ENCODE data around the gene NPHS2. TPM values are rescaled to one million over a fixed set of nuclear protein-coding genes. Genes with fewer than 3 reads are reported as not detected.
A peak's percentile ranks its signal among the peaks of the same experiment; 100 is the strongest.
"Not testable (repeated sequence)": the region's sequence is repeated elsewhere in the genome, so short reads cannot be mapped to it uniquely, and the experiment has no call there.

Gene NPHS2
- total RNA-seq, 1 experiment from 2014 or later, result not detected

DNA sequence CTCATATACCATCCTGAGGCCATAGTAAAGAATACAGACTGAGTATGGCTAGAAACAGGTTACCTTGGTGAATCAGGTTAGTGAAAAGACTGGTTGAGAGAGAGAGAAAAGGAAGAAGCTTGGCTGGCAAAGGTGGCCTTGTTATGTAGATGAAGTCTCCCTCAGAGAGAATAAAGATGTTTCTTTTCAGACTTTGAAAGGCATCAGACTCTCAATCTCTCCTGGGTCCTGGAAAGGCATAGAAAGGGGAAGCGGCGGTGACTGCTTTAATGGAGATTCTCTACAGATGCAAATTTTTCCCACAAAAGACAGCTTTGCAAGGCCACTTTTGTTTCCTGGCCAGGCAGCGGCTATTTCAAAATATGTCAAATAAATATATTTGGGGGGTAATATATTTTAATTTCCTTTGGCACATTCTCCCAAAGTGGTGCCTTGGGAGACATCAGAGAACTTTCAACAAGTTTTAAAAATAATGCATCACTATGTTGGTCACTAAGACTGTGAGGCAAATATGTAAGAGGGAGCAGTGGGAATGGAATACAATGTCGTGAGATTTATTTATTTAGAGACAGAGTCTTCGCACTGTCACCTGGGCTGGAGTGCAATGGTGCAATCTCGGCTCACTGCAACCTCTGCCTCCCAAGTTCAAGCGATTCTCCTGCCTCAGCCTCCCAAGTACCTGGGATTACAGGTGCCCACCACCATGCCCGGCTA lies 46.1 kb downstream of the NPHS2 start:
- ChIA-PET CTCF (interaction anchor here (0.6 to 1.3 kb wide), 4 partner anchors 56 to 285 kb away, joined by 3 to 6 read pairs (median 4); no protein-coding TSS in a partner anchor), POLR2A (interaction anchor here (0.6 kb wide), 1 partner anchor 55 kb away, joined by 4 read pairs; no protein-coding TSS in a partner anchor)
- Mint-ChIP-seq H3K9me3 (peaks cover 21% of the 10 kb centered on the region), H3K4me1 (peaks cover 48% of the 10 kb centered on the region), H3K4me3 (0 out of 2 replicates have a peak overlapping the region, but pooled peaks have one; percentile 27), H3K36me3 (peaks cover 14% of the 10 kb centered on the region), H3K27ac (peak overlapping the region; percentile 75), H3K27me3 (ENCODE audit: low read depth) (peaks cover 8% of the 10 kb centered on the region)
- TF ChIP-seq, protein P1, sequence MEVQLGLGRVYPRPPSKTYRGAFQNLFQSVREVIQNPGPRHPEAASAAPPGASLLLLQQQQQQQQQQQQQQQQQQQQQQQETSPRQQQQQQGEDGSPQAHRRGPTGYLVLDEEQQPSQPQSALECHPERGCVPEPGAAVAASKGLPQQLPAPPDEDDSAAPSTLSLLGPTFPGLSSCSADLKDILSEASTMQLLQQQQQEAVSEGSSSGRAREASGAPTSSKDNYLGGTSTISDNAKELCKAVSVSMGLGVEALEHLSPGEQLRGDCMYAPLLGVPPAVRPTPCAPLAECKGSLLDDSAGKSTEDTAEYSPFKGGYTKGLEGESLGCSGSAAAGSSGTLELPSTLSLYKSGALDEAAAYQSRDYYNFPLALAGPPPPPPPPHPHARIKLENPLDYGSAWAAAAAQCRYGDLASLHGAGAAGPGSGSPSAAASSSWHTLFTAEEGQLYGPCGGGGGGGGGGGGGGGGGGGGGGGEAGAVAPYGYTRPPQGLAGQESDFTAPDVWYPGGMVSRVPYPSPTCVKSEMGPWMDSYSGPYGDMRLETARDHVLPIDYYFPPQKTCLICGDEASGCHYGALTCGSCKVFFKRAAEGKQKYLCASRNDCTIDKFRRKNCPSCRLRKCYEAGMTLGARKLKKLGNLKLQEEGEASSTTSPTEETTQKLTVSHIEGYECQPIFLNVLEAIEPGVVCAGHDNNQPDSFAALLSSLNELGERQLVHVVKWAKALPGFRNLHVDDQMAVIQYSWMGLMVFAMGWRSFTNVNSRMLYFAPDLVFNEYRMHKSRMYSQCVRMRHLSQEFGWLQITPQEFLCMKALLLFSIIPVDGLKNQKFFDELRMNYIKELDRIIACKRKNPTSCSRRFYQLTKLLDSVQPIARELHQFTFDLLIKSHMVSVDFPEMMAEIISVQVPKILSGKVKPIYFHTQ (CRISPR knock-in tag; IDR thresholded peaks at IDR 0.05), result no peak
- TF ChIP-seq, protein P2, sequence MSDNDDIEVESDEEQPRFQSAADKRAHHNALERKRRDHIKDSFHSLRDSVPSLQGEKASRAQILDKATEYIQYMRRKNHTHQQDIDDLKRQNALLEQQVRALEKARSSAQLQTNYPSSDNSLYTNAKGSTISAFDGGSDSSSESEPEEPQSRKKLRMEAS (CRISPR knock-in tag; IDR thresholded peaks at IDR 0.05), result peak; percentile 12; the same call in 1 of the 2 replicates
- ATAC-seq (peak; percentile 96), DNase-seq (ENCODE audit: low spot score) (peak; percentile 26)

DNA sequence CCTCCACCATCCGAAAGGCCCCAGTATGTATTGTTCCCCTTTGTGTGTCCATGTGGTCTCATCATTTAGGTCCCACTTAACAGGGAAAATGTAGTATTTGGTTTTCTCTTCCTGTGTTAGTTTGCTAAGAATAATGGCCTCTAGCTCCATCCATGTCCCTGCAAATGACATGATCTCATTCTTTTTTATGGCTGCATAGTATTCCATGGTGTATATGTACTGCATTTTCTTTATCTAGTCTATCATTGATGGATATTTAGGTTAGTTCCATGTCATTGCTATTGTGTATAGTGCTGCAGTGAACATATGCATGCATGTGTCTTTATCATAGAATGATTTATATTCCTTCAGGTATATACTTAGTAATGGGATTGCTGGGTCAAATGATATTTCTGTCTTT lies 57.2 kb downstream of the NPHS2 start:
- peaks cover 25% of the 10 kb centered on the region for H3K9me3 Mint-ChIP-seq

DNA sequence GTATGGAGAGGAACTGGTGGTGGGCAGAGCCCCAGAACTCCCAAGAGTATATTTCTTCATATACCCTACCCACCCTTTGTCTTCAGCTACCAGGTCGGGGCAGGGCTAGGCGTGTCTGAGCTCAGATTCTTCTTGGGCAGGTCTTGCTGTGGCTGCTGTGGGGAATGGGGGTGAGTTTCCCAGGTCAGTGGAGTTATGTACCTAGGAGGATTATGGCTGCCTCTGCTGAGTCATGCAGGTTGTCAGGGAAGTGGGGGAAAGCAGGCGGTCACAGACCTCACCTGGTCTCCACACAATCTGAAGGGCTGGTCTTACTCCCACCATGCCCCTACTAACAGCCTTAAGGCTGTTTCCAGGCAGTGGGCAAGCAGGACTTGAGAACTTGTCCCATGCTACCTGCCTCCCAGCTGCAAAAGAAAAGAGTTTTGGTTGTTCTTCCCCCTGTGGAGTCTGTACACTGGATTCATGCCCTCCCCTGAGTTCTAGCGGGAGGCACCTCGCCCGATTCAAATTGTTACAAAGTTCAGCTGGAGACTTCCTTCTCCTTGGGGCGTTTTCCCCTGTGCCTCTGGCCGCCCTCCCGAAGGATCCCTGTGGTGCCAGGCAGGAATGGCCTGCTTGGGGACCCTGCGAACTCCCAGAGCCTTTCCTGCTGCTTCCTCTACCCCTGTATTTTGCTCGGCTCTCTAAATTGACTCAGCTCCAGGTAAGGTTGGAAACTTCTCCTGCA lies 58.6 kb downstream of the NPHS2 start:
- ChIA-PET CTCF (interaction anchor here (1.0 kb wide), 1 partner anchor 189 kb away, joined by 3 read pairs; no protein-coding TSS in a partner anchor), POLR2A (no interaction called here)
- H3K27me3 Mint-ChIP-seq (ENCODE audit: low read depth), result no peaks in the 10 kb centered on the region; the same call in 1 of the 2 replicates
- H3K4me3 Mint-ChIP-seq, result no peak overlapping the region
- peaks cover 6% of the 10 kb centered on the region; the same call in 1 of the 2 replicates for H3K36me3 Mint-ChIP-seq
- peaks cover 31% of the 10 kb centered on the region for H3K4me1 Mint-ChIP-seq
- no peak for DNase-seq (ENCODE audit: low spot score)
- no peak overlapping the region for H3K27ac Mint-ChIP-seq
- ATAC-seq, result no peak
- peaks cover 35% of the 10 kb centered on the region for H3K9me3 Mint-ChIP-seq
- TF ChIP-seq, protein P3, sequence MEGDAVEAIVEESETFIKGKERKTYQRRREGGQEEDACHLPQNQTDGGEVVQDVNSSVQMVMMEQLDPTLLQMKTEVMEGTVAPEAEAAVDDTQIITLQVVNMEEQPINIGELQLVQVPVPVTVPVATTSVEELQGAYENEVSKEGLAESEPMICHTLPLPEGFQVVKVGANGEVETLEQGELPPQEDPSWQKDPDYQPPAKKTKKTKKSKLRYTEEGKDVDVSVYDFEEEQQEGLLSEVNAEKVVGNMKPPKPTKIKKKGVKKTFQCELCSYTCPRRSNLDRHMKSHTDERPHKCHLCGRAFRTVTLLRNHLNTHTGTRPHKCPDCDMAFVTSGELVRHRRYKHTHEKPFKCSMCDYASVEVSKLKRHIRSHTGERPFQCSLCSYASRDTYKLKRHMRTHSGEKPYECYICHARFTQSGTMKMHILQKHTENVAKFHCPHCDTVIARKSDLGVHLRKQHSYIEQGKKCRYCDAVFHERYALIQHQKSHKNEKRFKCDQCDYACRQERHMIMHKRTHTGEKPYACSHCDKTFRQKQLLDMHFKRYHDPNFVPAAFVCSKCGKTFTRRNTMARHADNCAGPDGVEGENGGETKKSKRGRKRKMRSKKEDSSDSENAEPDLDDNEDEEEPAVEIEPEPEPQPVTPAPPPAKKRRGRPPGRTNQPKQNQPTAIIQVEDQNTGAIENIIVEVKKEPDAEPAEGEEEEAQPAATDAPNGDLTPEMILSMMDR (IDR thresholded peaks at IDR 0.05), result no peak
- TF ChIP-seq SMAD3 (CRISPR knock-in tag; IDR thresholded peaks at IDR 0.05; ENCODE audit: borderline replicate concordance) (no peak), NFYB (CRISPR knock-in tag; conservative IDR thresholded peaks at IDR 0.05; ENCODE audit: low read depth) (no peak), GTF2I (CRISPR knock-in tag; conservative IDR thresholded peaks at IDR 0.05) (no peak), RELA (CRISPR knock-in tag; IDR thresholded peaks at IDR 0.05; ENCODE audit: borderline replicate concordance) (no peak), EMX1 (CRISPR knock-in tag; IDR thresholded peaks at IDR 0.05) (no peak), NR2C2 (CRISPR knock-in tag; IDR thresholded peaks at IDR 0.05) (no peak), ZNF671 (CRISPR knock-in tag; IDR thresholded peaks at IDR 0.05) (no peak), MYBL2 (CRISPR knock-in tag; IDR thresholded peaks at IDR 0.05) (no peak), JUN (CRISPR knock-in tag; IDR thresholded peaks at IDR 0.05) (no peak)
- TF ChIP-seq, protein P4, sequence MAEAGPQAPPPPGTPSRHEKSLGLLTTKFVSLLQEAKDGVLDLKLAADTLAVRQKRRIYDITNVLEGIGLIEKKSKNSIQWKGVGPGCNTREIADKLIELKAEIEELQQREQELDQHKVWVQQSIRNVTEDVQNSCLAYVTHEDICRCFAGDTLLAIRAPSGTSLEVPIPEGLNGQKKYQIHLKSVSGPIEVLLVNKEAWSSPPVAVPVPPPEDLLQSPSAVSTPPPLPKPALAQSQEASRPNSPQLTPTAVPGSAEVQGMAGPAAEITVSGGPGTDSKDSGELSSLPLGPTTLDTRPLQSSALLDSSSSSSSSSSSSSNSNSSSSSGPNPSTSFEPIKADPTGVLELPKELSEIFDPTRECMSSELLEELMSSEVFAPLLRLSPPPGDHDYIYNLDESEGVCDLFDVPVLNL (CRISPR knock-in tag; IDR thresholded peaks at IDR 0.05; ENCODE audit: borderline replicate concordance, low read depth), result no peak
- TF ChIP-seq, protein P5, sequence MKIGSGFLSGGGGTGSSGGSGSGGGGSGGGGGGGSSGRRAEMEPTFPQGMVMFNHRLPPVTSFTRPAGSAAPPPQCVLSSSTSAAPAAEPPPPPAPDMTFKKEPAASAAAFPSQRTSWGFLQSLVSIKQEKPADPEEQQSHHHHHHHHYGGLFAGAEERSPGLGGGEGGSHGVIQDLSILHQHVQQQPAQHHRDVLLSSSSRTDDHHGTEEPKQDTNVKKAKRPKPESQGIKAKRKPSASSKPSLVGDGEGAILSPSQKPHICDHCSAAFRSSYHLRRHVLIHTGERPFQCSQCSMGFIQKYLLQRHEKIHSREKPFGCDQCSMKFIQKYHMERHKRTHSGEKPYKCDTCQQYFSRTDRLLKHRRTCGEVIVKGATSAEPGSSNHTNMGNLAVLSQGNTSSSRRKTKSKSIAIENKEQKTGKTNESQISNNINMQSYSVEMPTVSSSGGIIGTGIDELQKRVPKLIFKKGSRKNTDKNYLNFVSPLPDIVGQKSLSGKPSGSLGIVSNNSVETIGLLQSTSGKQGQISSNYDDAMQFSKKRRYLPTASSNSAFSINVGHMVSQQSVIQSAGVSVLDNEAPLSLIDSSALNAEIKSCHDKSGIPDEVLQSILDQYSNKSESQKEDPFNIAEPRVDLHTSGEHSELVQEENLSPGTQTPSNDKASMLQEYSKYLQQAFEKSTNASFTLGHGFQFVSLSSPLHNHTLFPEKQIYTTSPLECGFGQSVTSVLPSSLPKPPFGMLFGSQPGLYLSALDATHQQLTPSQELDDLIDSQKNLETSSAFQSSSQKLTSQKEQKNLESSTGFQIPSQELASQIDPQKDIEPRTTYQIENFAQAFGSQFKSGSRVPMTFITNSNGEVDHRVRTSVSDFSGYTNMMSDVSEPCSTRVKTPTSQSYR (CRISPR knock-in tag; IDR thresholded peaks at IDR 0.05), result no peak
- TF ChIP-seq, protein P6, sequence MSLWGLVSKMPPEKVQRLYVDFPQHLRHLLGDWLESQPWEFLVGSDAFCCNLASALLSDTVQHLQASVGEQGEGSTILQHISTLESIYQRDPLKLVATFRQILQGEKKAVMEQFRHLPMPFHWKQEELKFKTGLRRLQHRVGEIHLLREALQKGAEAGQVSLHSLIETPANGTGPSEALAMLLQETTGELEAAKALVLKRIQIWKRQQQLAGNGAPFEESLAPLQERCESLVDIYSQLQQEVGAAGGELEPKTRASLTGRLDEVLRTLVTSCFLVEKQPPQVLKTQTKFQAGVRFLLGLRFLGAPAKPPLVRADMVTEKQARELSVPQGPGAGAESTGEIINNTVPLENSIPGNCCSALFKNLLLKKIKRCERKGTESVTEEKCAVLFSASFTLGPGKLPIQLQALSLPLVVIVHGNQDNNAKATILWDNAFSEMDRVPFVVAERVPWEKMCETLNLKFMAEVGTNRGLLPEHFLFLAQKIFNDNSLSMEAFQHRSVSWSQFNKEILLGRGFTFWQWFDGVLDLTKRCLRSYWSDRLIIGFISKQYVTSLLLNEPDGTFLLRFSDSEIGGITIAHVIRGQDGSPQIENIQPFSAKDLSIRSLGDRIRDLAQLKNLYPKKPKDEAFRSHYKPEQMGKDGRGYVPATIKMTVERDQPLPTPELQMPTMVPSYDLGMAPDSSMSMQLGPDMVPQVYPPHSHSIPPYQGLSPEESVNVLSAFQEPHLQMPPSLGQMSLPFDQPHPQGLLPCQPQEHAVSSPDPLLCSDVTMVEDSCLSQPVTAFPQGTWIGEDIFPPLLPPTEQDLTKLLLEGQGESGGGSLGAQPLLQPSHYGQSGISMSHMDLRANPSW (CRISPR knock-in tag; conservative IDR thresholded peaks at IDR 0.05; ENCODE audit: low read depth), result no peak

More for the DNA sequence above, 57.2 kb downstream of the NPHS2 start:
- H3K4me1 Mint-ChIP-seq, result peaks cover 31% of the 10 kb centered on the region
- H3K4me3 Mint-ChIP-seq; DNase-seq (ENCODE audit: low spot score); H3K36me3 Mint-ChIP-seq; ATAC-seq; POLR2A ChIA-PET; H3K27me3 Mint-ChIP-seq (ENCODE audit: low read depth); CTCF ChIA-PET; H3K27ac Mint-ChIP-seq: not testable (repeated sequence)
